Panc1 (cell line): Measurements from ENCODE around the gene CDCA7. TPM values are rescaled to one million over a fixed set of nuclear protein-coding genes. Genes with fewer than 3 reads are reported as not detected.
"Not testable (repeated sequence)": the region's sequence is repeated elsewhere in the genome, so short reads cannot be mapped to it uniquely, and the experiment has no call there.

ENCODE experiments used
- ATAC-seq: fragments of 200-7000 bp; cut with Tn5 transposase; 2 replicates; pipeline ENCODE4 v1.9.1; 2020; ENCODE audit warnings: mild to moderate bottlenecking, moderate library complexity
- BruUV-seq: library from RNA; stranded (reverse); fragments of 400-500 nt; replicated peaks from 2 replicates; lab custom pipeline; 2021; lab: Mats Ljungman, UMichigan
- CTCF ChIA-PET: fragments of 300-600 bp; sonication (Branson Sonifier 250); formaldehyde crosslinking; loops from one replicate; lab custom pipeline; 2022; ENCODE audit warnings: antibody characterized with exemption; lab: Charles Lee
- POLR2A ChIA-PET: fragments of 300-600 bp; sonication (Branson Sonifier 250); formaldehyde crosslinking; loops from one replicate; lab custom pipeline; 2022; ENCODE audit warnings: antibody characterized with exemption; lab: Charles Lee
- DNase-seq: peaks from one replicate; pipeline ENCODE4 v3.0.0-alpha.2; 2010; ENCODE audit warnings: low read depth, low spot score
- H3K27ac ChIP-seq: 2 replicates; pipeline ENCODE4 v1.5.1; 2011; ENCODE audit warnings: mild to moderate bottlenecking, low read length, inconsistent platforms
- H3K27me3 ChIP-seq: fragments of 200-500 bp; sonication (Bioruptor generic); 2 replicates; pipeline ENCODE4 v1.6.0; 2014; ENCODE audit warnings: low read length, inconsistent platforms; ENCODE audit not compliant: control insufficient read depth, insufficient read depth
- H3K36me3 ChIP-seq: fragments of 200-500 bp; sonication (Bioruptor generic); 2 replicates; pipeline ENCODE4 v1.5.1; 2014; ENCODE audit warnings: inconsistent platforms, mild to moderate bottlenecking, low read length, moderate library complexity; ENCODE audit not compliant: control insufficient read depth, insufficient read depth
- H3K4me1 ChIP-seq: 2 replicates; pipeline ENCODE4 v1.5.1; 2011; ENCODE audit warnings: inconsistent platforms, mild to moderate bottlenecking, low read length, moderate library complexity; ENCODE audit not compliant: control insufficient read depth, insufficient read depth
- H3K4me3 ChIP-seq, 2 experiments: 2 replicates each; pipeline ENCODE4 v1.5.1; 2011 to 2012; ENCODE audit warnings: low read depth in 2 of 2, low read length in 2 of 2, mild to moderate bottlenecking in 2 of 2, inconsistent platforms in 1 of 2, moderate library complexity in 1 of 2
- H3K9me3 ChIP-seq: fragments of 200-500 bp; sonication (Bioruptor generic); 2 replicates; pipeline ENCODE4 v1.5.1; 2014; ENCODE audit warnings: low read depth, mild to moderate bottlenecking, inconsistent platforms, low read length, moderate library complexity; ENCODE audit not compliant: control insufficient read depth, insufficient read depth
- CTCF ChIP-seq: fragments of 450-650 bp; IDR thresholded peaks from 2 replicates; pipeline ENCODE4 v1.5.1; 2017; ENCODE audit warnings: mild to moderate bottlenecking
- POLR2AphosphoS5 ChIP-seq: IDR thresholded peaks from 2 replicates; pipeline ENCODE4 v1.6.1; 2012; ENCODE audit warnings: mild to moderate bottlenecking, low read depth, low read length, moderate library complexity
- REST ChIP-seq, 2 experiments: IDR thresholded peaks; 2 replicates each; pipeline ENCODE4 v1.6.1; 2011 to 2012; ENCODE audit warnings: low read depth in 2 of 2, control low read depth in 1 of 2, low read length in 1 of 2, mild to moderate bottlenecking in 1 of 2, moderate library complexity in 1 of 2; ENCODE audit not compliant: insufficient read depth in 1 of 2
- SIN3A ChIP-seq: IDR thresholded peaks from 2 replicates; pipeline ENCODE4 v1.6.1; 2012; ENCODE audit warnings: low read depth, mild to moderate bottlenecking, low read length, moderate library complexity, borderline replicate concordance; ENCODE audit not compliant: insufficient read depth
- TCF7L2 ChIP-seq: IDR thresholded peaks from 2 replicates; pipeline ENCODE4 v1.6.1; 2011; ENCODE audit warnings: mild to moderate bottlenecking, low read depth, low read length, inconsistent platforms
- in situ Hi-C: cut with HindIII; loops from 2 replicates; pipeline ENCODE4 v1.10.0; 2016; ENCODE audit warnings: low sequenced_read_pairs, low pct_unique_long_range_greater_than_20kb
- intact Hi-C: fragments of 100-400 bp; cut with micrococcal nuclease; formaldehyde crosslinking; loops from one replicate; pipeline ENCODE4 v1.10.0; 2022; ENCODE audit not compliant: unreplicated experiment
- total RNA-seq: library from RNA; stranded (reverse); gene quantifications from one replicate; pipeline ENCODE4 v1.2.1, GENCODE V29; 2021; ENCODE audit not compliant: unreplicated experiment

The CDCA7 gene
- total RNA-seq, 1 experiment from 2014 or later, result 60.5 TPM

- Histone ChIP-seq H3K27ac (no peak overlapping the region), H3K27me3 (no peaks in the 10 kb centered on the region), H3K9me3 (peaks cover 17% of the 10 kb centered on the region), H3K4me1 (no peaks in the 10 kb centered on the region), H3K36me3 (no peaks in the 10 kb centered on the region), H3K4me3 (no peak overlapping the region)
- CTCF ChIA-PET, result no interaction called here
- no peak for TF ChIP-seq POLR2AphosphoS5
- TF ChIP-seq TCF7L2, result no peak
- no peak for TF ChIP-seq REST (IDR thresholded peaks at IDR 0.05; ENCODE audit: insufficient read depth in 1 of 2, low read depth in 2 of 2, low read length in 1 of 2)
- TF ChIP-seq SIN3A, result no peak
- TF ChIP-seq CTCF, result no peak
- POLR2A ChIA-PET, result no interaction called here
- DNase-seq (no peak), ATAC-seq (no peak)
- in situ Hi-C loops (no loop called here), intact Hi-C loops (no loop called here)
- no TSS peak for BruUV-seq
Measured at GRCh38 chr2:173327421-173327820, 27.3 kb upstream of the CDCA7 start.

DNA sequence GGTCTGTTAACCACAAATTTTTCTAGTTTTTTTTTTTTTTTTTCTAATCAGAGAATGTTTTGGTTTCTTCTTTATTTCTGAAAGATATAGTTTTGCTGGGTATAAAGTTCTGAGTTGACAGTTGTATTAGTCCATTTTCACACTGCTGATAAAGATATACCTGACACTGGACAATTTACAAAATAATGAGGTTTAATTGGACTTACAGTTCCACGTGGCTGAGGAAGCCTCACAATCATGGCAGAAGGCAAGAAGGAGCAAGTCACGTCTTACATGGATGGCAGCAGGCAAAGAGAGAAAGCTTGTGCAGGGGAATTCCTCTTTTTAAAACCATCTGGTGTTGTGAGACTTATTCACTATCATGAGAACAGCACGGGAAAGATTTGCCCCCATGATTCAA, 21.7 kb upstream of the CDCA7 start:
- H3K36me3 ChIP-seq, intact Hi-C loops, H3K27ac ChIP-seq, CTCF ChIA-PET, H3K27me3 ChIP-seq, BruUV-seq, ATAC-seq, in situ Hi-C loops, H3K4me3 ChIP-seq, DNase-seq, POLR2A ChIA-PET, H3K4me1 ChIP-seq: not testable (repeated sequence)
- peaks cover 23% of the 10 kb centered on the region for H3K9me3 ChIP-seq

- ATAC-seq (no peak), DNase-seq (no peak)
- Histone ChIP-seq H3K9me3 (no peaks in the 10 kb centered on the region), H3K27me3 (no peaks in the 10 kb centered on the region), H3K4me1 (no peaks in the 10 kb centered on the region), H3K36me3 (no peaks in the 10 kb centered on the region), H3K27ac (no peak overlapping the region), H3K4me3 (no peak overlapping the region)
- intact Hi-C loops, result no loop called here
- POLR2A ChIA-PET, result no interaction called here
- CTCF ChIA-PET, result no interaction called here
- TF ChIP-seq TCF7L2 (no peak), SIN3A (no peak), REST (IDR thresholded peaks at IDR 0.05; ENCODE audit: insufficient read depth in 1 of 2, low read depth in 2 of 2, low read length in 1 of 2) (no peak), CTCF (no peak), POLR2AphosphoS5 (no peak)
- in situ Hi-C loops, result no loop called here
- no TSS peak for BruUV-seq
Measured at GRCh38 chr2:173339807-173340206, 14.9 kb upstream of the CDCA7 start.
